ENCODE data around the gene GRM1.

The GRM1 gene

GRCh38 chr6:146100776-146101175 is 71.9 kb downstream of the GRM1 start:
- no peak for DNase-seq (ENCODE audit: low read depth)

GRCh38 chr6:146103416-146104072 is 74.7 kb downstream of the GRM1 start:
- no peak for DNase-seq (ENCODE audit: low read depth)

- no peak for DNase-seq (ENCODE audit: low read depth)
Observed at GRCh38 chr6:146106532-146106931, 77.7 kb downstream of the GRM1 start.

- DNase-seq (ENCODE audit: low read depth), result no peak
Observed at GRCh38 chr6:146110990-146111389, 82.1 kb downstream of the GRM1 start.

DNA sequence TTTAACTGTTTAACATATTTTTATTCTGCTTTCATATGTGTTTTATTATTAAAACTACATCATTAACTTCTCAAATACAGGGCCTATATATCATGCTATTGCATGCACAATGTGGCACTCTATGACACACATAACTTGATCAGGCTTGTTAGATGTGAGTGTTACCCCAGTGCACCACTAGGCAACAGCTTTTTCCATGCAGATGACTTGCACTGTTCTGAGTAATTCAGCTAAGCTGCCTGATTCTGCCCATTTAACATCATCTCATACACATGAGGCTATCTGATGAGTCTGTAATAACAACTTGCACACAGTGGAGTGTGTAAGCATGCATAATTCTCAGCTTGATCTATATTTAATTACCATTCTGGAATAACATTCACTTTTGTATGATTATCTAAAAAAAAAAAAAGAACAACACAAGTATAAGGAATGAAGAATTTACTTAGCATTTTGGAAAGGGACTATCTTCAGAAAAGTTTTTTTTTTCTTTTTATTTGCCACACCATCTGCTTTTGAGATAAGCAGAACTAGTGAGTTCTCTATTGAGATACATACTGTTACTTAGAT is 83.1 kb downstream of the GRM1 start:
- no peak for DNase-seq (ENCODE audit: low read depth)

DNA sequence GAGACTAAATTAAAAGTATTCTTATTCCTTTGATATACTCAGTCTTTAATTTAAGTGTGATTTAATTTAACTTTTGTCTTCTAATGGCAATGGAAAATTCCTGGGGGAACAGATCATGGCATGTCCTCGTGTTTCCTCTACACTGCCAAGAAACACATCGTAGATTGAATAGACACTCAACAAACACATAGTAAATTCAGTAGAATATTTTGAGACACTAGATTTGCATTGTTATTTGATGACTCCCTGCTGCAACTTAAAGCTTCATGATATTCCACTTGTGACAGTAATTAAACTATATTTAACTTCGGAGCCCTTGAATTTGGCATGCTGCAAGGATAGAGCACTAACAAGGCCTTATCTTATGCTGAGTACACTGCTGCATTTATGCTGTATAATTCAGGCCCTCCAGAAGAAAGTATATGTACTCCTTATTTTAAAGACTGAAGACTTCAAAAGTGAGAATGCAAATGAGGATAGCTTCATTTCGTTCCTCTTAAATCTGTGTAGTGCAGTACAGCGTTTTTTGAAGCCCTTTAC is 84.3 kb downstream of the GRM1 start:
- DNase-seq (ENCODE audit: low read depth), result no peak

- DNase-seq (ENCODE audit: low read depth), result no peak
Observed at GRCh38 chr6:146123616-146124015, 94.8 kb downstream of the GRM1 start.

DNA sequence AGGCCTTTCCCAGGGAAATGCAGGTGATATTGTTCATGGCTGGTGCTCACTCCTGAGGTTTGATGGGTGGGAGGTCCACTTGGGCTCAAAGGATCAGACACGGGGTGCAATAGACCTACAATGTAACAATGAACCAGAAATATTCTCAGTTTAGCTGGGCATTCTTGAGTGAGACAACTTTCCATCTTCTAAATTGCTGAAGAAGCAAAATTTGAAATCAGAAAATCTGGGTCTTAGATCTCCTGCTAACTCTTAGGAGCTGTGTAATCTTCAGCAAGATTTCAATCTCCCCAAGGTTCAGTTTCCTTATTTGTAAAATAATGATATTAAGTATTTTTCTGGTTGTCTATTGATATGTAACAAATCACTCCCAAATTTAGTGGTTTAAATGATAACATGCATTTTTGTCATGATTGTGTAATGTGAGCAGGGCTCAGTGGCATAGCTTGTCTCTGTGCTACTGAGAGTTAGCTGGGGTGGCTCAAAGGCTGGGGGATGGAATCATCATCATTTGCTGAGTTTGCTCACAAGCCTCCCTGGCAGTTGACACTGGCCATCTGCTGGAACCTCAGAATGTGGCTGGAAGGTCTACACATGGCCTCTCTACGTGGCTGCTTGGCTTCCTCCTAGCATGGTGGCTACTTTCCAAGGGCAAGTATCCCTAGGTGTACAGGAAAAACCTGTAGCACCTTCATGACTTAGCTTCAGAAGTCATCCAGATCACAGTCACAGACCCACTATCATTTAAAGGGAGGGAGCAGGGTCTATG is 98.8 kb downstream of the GRM1 start:
- DNase-seq (ENCODE audit: low read depth), result no peak

GRCh38 chr6:146133866-146134265 is 105.0 kb downstream of the GRM1 start:
- DNase-seq (ENCODE audit: low read depth), result no peak

DNA sequence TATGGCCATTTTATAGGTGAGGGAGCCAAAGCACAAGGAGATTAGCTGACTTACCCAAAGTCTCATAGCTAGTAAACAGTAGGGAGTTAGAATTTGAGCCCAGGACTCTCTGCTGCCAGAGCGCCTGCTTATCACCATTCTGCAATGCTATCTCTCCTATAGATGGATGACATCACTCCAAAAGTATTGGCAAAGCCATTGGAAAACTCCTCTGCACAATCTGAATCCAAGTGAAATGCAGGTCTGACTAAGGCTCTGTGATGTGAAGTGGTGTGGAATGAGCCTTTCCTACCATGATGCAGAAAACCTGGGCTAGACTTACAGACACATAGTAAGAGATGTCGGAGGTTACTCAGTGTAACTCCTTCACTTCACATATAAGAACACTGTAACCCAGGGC is 106.3 kb downstream of the GRM1 start:
- no peak for DNase-seq (ENCODE audit: low read depth)

GRCh38 chr6:146146836-146147235 is 118.0 kb downstream of the GRM1 start:
- no peak for DNase-seq (ENCODE audit: low read depth)

DNA sequence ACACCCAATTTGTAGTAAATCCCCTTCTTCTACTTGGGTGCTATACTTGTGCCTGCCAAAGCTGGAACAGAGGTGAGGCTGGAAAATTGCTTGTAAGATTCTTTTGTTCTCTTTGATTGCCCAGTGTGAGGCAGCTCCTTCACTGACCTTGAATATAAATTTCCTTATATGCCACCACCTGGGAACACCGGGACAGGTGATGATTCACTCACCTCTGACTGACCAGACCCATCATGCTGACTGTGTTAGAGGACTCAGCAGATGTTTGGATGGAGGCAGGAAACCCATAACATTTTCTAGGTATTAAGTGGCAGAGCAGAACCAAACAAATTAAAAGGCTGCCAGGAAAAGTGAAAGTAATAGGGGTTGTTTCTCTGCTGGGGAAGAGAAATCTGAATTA is 120.9 kb downstream of the GRM1 start:
- DNase-seq (ENCODE audit: low read depth), result no peak

GRCh38 chr6:146153040-146153758 is 124.3 kb downstream of the GRM1 start:
- no peak for DNase-seq (ENCODE audit: low read depth)

DNA sequence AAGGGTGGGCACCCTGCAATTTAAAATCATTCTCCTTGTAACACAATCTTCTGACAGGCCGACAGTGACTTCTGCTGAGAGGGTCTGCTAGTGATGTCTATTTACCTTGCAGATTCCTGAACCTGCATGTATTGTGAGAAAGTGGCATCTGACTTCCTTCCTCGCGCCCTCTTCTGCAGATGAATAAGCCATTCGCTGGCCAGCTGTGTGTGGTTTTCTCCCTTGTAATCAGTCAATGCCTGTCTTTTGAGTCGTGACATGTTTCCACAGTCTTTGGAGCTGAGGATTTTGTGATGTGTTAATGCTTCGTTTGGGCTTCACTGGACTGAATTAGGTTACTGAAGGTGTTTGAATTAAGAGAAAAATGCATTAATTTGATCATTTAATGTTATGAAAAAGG is 125.3 kb downstream of the GRM1 start:
- DNase-seq (ENCODE audit: low read depth), result no peak

- DNase-seq (ENCODE audit: low read depth), result no peak
Observed at GRCh38 chr6:146161664-146162063, 132.8 kb downstream of the GRM1 start.

- no peak for DNase-seq (ENCODE audit: low read depth)
Observed at GRCh38 chr6:146169872-146170271, 141.0 kb downstream of the GRM1 start.

GRCh38 chr6:146177785-146178184 is 148.9 kb downstream of the GRM1 start:
- DNase-seq (ENCODE audit: low read depth), result no peak

DNA sequence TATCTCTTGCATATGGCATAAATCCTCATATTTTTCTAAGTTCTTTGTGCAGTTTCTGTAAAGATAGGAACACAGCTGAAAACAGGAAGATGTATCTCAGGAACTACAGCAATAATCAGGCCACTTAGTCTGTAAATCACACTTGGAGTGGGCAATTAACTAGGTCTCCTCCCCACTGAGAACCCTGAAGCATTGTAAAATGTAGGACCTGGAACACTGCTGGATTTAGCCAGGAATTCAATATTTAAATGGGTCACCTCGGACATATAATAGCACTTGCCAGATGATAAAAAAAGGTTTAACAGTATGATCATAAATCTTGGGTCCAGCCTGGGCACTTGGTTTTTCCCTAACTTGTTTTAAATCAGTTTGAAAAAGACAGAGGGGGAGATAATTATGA is 155.0 kb downstream of the GRM1 start:
- DNase-seq (ENCODE audit: low read depth), result no peak

DNA sequence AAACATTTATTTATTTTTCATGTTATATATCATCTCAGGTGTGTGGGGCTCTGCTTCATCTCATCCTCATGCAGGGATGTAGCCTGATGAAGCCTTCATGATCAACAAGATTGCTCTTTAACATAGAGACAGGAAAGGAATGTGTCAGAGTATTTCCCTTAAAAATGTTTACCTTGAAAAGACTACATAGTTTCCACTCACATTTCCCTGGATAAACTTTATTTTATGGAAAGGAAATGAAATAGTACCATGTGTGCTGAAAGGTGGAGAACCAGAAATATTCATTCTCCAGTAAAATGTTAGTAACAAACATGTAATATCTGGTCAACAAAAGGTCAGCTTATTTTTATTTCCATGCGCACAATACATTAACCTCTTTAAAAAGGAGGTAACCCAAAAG is 155.8 kb downstream of the GRM1 start:
- no peak for DNase-seq (ENCODE audit: low read depth)

DNA sequence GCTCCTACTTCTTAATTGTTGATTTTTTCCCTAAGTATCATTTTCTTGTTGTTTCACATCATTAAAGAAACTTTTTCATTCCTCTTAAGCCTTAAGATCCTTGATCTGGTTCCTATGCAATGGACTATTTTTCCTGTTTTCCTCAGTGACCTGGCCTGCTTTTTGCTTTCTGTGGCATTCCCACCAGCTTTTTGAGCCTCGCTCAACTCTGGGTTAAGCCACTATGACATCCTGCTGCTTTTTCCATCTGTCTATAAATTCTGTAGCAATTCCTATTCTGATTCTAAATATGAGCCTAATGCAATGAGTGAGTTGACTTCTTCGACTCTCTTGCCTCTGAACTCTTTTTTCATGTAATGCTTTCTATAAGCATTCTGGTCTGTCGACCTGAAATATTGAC is 160.3 kb downstream of the GRM1 start:
- no peak for DNase-seq (ENCODE audit: low read depth)

GRCh38 chr6:146190581-146190980 is 161.7 kb downstream of the GRM1 start:
- no peak for DNase-seq (ENCODE audit: low read depth)

DNA sequence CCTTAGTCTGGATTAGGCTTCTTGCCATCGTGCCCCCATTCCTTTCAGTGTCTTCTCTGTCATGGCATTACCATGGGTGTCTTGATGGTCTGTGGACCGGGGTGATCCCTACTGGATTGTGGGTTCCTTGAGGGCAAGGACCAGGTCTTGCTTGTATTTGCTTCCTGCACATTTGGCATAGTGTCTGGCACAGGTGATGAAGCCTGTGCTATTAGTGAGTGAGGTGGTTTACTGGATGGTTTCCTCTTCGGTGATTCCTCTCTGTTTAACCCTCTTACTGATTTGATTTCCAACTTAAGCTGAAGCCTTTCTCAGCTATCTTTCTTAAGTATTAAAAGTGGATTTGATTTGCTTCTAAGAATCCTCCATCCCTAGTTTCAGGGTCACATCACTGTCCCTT is 162.3 kb downstream of the GRM1 start:
- DNase-seq (ENCODE audit: low read depth), result no peak

DNA sequence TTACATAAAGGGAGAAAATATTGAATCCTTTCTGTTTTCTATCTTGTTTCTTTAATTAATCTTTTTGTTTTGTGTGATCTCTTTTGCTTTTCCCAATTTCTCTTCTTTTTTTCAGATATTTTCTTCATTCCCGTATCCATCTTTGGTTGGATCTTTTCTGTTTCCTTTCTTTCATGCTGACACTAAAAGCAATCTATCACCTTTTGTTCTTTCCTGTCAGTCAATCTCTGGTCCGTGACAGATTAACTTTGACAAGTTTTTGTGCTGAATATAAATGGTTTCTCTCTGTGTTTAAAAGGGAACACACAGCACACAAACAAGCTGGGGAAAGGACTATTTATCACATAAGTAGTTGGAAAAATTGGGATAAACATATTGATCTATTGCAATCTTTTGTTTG is 162.8 kb downstream of the GRM1 start:
- DNase-seq (ENCODE audit: low read depth), result no peak
